ENCODE results near the gene IL22RA1.

- TF ChIP-seq, protein P1, sequence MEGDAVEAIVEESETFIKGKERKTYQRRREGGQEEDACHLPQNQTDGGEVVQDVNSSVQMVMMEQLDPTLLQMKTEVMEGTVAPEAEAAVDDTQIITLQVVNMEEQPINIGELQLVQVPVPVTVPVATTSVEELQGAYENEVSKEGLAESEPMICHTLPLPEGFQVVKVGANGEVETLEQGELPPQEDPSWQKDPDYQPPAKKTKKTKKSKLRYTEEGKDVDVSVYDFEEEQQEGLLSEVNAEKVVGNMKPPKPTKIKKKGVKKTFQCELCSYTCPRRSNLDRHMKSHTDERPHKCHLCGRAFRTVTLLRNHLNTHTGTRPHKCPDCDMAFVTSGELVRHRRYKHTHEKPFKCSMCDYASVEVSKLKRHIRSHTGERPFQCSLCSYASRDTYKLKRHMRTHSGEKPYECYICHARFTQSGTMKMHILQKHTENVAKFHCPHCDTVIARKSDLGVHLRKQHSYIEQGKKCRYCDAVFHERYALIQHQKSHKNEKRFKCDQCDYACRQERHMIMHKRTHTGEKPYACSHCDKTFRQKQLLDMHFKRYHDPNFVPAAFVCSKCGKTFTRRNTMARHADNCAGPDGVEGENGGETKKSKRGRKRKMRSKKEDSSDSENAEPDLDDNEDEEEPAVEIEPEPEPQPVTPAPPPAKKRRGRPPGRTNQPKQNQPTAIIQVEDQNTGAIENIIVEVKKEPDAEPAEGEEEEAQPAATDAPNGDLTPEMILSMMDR (IDR thresholded peaks at IDR 0.05), result no peak
- TF ChIP-seq POLR2AphosphoS5 (IDR thresholded peaks at IDR 0.05) (no peak), POLR2A (IDR thresholded peaks at IDR 0.05; ENCODE audit: low read depth) (no peak), EP300 (IDR thresholded peaks at IDR 0.05) (no peak)
Measured at GRCh38 chr1:24074196-24074595, 68.7 kb downstream of the IL22RA1 start.

Measured in esophagus muscularis mucosa (tissue), 4 donors.